ENCODE data around the gene NUCB1. TPM values are rescaled to one million over a fixed set of nuclear protein-coding genes. Genes with fewer than 3 reads are reported as not detected.
"Not testable (repeated sequence)": the region's sequence is repeated elsewhere in the genome, so short reads cannot be mapped to it uniquely, and the experiment has no call there.

NUCB1 gene
- total RNA-seq, 4 donors from 2014 or later, result 98.5 to 211 (median 173) TPM

DNA sequence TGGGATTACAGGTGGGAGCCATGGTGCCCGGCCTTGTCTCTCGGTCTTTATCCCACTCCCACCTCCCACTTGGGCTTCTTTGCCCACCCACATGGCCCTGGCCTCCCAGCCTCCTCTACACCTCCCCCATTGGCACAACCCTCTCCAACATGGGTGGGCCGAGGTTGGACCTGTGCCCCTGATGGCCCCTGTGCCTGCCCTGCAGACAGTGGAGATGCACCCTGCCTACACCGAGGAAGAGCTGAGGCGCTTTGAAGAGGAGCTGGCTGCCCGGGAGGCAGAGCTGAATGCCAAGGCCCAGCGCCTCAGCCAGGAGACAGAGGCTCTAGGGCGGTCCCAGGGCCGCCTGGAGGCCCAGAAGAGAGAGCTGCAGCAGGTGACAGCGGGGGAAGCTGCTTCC, 20.8 kb downstream of the NUCB1 start:
- H3K36me3 ChIP-seq, result no peaks in the 10 kb centered on the region
- no peak overlapping the region for H3K4me3 ChIP-seq
- intact Hi-C loops (cut with DNase I; ENCODE audit: low total_unique reads), result no loop called here
- no peak for DNase-seq
- H3K27me3 ChIP-seq, result no peaks in the 10 kb centered on the region
- no peak overlapping the region for H3K27ac ChIP-seq
- TF ChIP-seq, protein P1, sequence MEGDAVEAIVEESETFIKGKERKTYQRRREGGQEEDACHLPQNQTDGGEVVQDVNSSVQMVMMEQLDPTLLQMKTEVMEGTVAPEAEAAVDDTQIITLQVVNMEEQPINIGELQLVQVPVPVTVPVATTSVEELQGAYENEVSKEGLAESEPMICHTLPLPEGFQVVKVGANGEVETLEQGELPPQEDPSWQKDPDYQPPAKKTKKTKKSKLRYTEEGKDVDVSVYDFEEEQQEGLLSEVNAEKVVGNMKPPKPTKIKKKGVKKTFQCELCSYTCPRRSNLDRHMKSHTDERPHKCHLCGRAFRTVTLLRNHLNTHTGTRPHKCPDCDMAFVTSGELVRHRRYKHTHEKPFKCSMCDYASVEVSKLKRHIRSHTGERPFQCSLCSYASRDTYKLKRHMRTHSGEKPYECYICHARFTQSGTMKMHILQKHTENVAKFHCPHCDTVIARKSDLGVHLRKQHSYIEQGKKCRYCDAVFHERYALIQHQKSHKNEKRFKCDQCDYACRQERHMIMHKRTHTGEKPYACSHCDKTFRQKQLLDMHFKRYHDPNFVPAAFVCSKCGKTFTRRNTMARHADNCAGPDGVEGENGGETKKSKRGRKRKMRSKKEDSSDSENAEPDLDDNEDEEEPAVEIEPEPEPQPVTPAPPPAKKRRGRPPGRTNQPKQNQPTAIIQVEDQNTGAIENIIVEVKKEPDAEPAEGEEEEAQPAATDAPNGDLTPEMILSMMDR (IDR thresholded peaks at IDR 0.05), result no peak
- no peak for TF ChIP-seq POLR2A (IDR thresholded peaks at IDR 0.05)
- H3K4me1 ChIP-seq, result no peaks in the 10 kb centered on the region
- no peaks in the 10 kb centered on the region for H3K9me3 ChIP-seq

DNA sequence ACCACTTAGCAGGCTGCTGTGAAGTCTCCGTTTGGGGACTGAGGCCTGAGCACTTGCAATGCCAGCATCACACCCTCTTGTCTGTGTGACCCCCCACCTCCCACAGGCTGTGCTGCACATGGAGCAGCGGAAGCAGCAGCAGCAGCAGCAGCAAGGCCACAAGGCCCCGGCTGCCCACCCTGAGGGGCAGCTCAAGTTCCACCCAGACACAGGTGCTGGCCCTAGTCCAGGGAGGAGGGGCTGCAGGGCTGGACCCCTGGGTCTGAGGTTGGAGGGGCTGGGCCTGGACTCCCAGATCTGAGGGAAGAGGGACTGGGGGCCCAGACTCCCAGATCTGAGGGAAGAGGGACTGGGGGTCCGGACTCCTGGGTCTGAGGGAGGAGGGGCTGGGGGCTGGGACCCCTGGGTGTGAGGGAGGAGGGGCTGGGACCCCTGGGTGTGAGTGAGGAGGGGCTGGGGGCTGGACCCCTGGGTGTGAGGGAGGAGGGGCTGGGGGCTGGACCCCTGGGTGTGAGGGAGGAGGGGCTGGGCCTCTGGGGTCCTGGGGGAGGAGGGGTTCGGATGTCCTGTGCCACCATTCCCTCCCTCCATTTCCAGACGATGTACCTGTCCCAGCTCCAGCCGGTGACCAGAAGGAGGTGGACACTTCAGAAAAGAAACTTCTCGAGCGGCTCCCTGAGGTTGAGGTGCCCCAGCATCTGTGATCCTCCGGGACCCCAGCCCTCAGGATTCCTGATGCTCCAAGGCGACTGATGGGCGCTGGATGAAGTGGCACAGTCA, 21.8 kb downstream of the NUCB1 start:
- no peaks in the 10 kb centered on the region for H3K36me3 ChIP-seq
- no peak for TF ChIP-seq POLR2A (IDR thresholded peaks at IDR 0.05)
- TF ChIP-seq, protein P1 (IDR thresholded peaks at IDR 0.05), result no peak
- H3K27ac ChIP-seq, result no peak overlapping the region
- DNase-seq, result no peak
- intact Hi-C loops (cut with DNase I; ENCODE audit: low total_unique reads), result no loop called here
- no peaks in the 10 kb centered on the region for H3K27me3 ChIP-seq
- H3K4me1 ChIP-seq, result no peaks in the 10 kb centered on the region
- H3K4me3 ChIP-seq, result no peak overlapping the region
- no peaks in the 10 kb centered on the region for H3K9me3 ChIP-seq

DNA sequence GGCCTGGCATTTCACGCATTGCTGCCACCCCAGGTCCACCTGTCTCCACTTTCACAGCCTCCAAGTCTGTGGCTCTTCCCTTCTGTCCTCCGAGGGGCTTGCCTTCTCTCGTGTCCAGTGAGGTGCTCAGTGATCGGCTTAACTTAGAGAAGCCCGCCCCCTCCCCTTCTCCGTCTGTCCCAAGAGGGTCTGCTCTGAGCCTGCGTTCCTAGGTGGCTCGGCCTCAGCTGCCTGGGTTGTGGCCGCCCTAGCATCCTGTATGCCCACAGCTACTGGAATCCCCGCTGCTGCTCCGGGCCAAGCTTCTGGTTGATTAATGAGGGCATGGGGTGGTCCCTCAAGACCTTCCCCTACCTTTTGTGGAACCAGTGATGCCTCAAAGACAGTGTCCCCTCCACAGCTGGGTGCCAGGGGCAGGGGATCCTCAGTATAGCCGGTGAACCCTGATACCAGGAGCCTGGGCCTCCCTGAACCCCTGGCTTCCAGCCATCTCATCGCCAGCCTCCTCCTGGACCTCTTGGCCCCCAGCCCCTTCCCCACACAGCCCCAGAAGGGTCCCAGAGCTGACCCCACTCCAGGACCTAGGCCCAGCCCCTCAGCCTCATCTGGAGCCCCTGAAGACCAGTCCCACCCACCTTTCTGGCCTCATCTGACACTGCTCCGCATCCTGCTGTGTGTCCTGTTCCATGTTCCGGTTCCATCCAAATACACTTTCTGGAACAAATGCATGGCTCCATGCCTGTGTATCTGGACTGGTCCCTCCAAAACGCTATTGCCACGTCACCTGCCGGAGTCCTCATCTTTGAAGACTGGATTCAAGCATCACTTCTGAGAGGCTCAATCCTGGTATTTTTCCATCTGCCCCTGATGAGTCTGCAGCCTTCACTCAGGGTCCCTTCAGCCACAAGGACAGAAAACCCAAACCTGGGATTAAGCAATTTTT, 22.7 kb downstream of the NUCB1 start:
- Histone ChIP-seq H3K27ac (no peak overlapping the region), H3K9me3 (no peaks in the 10 kb centered on the region), H3K4me3 (no peak overlapping the region), H3K4me1 (no peaks in the 10 kb centered on the region), H3K27me3 (no peaks in the 10 kb centered on the region), H3K36me3 (no peaks in the 10 kb centered on the region)
- TF ChIP-seq, protein P1 (IDR thresholded peaks at IDR 0.05), result no peak
- no peak for TF ChIP-seq POLR2A (IDR thresholded peaks at IDR 0.05)
- no peak for DNase-seq
- intact Hi-C loops (cut with DNase I; ENCODE audit: low total_unique reads), result no loop called here

DNA sequence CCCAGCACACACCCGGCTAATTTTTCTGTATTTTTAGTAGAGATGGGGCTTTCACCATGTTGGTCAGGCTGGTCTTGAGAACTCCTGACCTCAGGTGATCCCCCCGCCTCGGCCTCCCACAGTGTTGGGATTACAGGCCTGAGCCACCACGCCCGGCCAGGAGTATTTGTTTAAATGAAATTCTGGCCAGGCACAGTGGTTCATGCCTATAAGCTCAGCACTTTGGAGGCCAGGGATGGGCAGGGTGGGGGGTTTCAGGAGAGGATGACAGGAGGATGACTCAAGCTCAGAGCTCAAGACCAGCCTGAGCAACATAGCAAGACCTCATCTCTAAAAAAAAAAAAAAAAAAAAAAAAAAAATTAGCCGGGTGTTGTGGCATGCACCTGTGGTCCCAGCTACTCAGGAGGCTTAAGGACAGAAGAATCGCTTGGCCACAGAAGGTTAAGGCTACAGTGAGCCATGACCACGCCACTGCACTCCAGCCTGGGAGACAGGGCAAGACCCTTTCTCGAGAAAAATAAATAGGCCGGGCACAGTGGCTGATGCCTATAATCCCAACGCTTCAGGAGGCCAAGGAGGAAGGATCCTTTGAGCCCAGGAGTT, 25.2 kb downstream of the NUCB1 start:
- TF ChIP-seq, protein P1 (IDR thresholded peaks at IDR 0.05), result no peak
- no peak for TF ChIP-seq POLR2A (IDR thresholded peaks at IDR 0.05)
- no peaks in the 10 kb centered on the region for H3K9me3 ChIP-seq
- intact Hi-C loops (cut with DNase I; ENCODE audit: low total_unique reads), result no loop called here
- no peak for DNase-seq
- H3K4me1 ChIP-seq, result no peaks in the 10 kb centered on the region
- H3K27ac ChIP-seq, result no peak overlapping the region
- no peak overlapping the region for H3K4me3 ChIP-seq
- no peaks in the 10 kb centered on the region for H3K36me3 ChIP-seq
- no peaks in the 10 kb centered on the region for H3K27me3 ChIP-seq

DNA sequence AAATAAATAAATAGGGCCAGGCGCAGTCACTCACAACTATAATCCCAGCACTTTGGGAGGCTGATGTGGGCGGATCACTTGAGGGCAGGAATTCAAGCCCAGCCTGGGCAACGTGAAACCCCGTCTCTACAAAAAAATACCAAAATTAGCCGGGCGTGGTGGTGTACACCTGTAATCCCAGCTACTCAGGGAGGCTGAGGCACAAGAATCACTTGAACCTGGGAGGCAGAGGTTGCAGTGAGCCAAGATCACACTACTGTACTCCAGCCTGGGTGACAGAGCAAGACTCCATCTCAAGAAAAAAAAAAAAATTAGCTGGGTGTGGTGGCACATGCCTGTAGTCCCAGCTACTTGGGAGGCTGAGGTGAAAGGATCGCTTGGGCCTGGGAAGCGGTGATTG, 25.8 kb downstream of the NUCB1 start:
- not testable (repeated sequence) for DNase-seq

More for the DNA sequence above, 25.8 kb downstream of the NUCB1 start:
- H3K9me3 ChIP-seq; H3K27ac ChIP-seq; H3K4me1 ChIP-seq; H3K27me3 ChIP-seq; H3K36me3 ChIP-seq; intact Hi-C loops (cut with DNase I; ENCODE audit: low total_unique reads); H3K4me3 ChIP-seq: not testable (repeated sequence)

All from uterus (tissue), 4 donors.